DND-41 (cell line): ENCODE data around the gene VPS8.
A peak's percentile ranks its signal among the peaks of the same experiment; 100 is the strongest.

Experiments used
- ATAC-seq: fragments of 200-7000 bp; cut with Tn5 transposase; 3 replicates; pipeline ENCODE4 v1.9.1; 2021; ENCODE audit warnings: low read depth; ENCODE audit not compliant: insufficient read depth
- DNase-seq: peaks from one replicate; pipeline ENCODE4 v3.0.0-alpha.2; 2020
- H2AFZ ChIP-seq: 2 replicates; pipeline ENCODE4 v1.6.0; 2012; ENCODE audit warnings: low read depth, low read length
- H3K27ac ChIP-seq: 2 replicates; pipeline ENCODE4 v1.5.1; 2012; ENCODE audit warnings: low read length, inconsistent platforms
- H3K27me3 ChIP-seq: fragments of 200-600 bp; sonication (generic); 2 replicates; pipeline ENCODE4 v1.6.0; 2012; ENCODE audit warnings: low read length, mild to moderate bottlenecking, inconsistent platforms; ENCODE audit not compliant: insufficient read depth, poor library complexity
- H3K36me3 ChIP-seq: 2 replicates; pipeline ENCODE4 v1.5.1; 2012; ENCODE audit warnings: low read length, inconsistent platforms; ENCODE audit not compliant: insufficient read depth
- H3K4me1 ChIP-seq: 2 replicates; pipeline ENCODE4 v1.5.1; 2012; ENCODE audit warnings: mild to moderate bottlenecking, low read length; ENCODE audit not compliant: insufficient read depth
- H3K4me2 ChIP-seq: 2 replicates; pipeline ENCODE4 v1.6.0; 2012; ENCODE audit warnings: mild to moderate bottlenecking, moderate library complexity, low read length, inconsistent platforms; ENCODE audit not compliant: insufficient read depth
- H3K4me3 ChIP-seq, 2 experiments: fragments of 200-600 bp in 1 of 2; shearing (Covaris generic) in 1 of 2; 2 replicates each; pipeline ENCODE4 v1.5.1; 2012 to 2016; ENCODE audit warnings: inconsistent platforms in 2 of 2, low read length in 2 of 2, mild to moderate bottlenecking in 2 of 2, low read depth in 1 of 2, moderate library complexity in 1 of 2
- H3K79me2 ChIP-seq: 2 replicates; pipeline ENCODE4 v1.6.0; 2012; ENCODE audit warnings: low read length, inconsistent platforms; ENCODE audit not compliant: insufficient read depth
- H3K9ac ChIP-seq: 2 replicates; pipeline ENCODE4 v1.6.0; 2012; ENCODE audit warnings: low read depth, mild to moderate bottlenecking, inconsistent platforms, low read length, moderate library complexity
- H3K9me3 ChIP-seq: 2 replicates; pipeline ENCODE4 v1.5.1; 2012; ENCODE audit warnings: low read length, moderate library complexity, mild to moderate bottlenecking, inconsistent platforms; ENCODE audit not compliant: insufficient read depth, severe bottlenecking
- H4K20me1 ChIP-seq: 2 replicates; pipeline ENCODE4 v1.6.0; 2012; ENCODE audit warnings: low read length; ENCODE audit not compliant: insufficient read depth
- EZH2 ChIP-seq: IDR thresholded peaks from 3 replicates; pipeline ENCODE4 v1.6.1; 2012; ENCODE audit warnings: borderline replicate concordance, low read depth, mild to moderate bottlenecking, moderate library complexity, low read length, inconsistent platforms; ENCODE audit not compliant: severe bottlenecking
- TF ChIP-seq, protein P1 (sequence below): IDR thresholded peaks from 2 replicates; pipeline ENCODE4 v1.5.1; 2012; ENCODE audit warnings: borderline replicate concordance, low read length, moderate library complexity, mild to moderate bottlenecking; ENCODE audit not compliant: poor library complexity, severe bottlenecking; ENCODE audit errors: extremely low read depth

VPS8 gene

DNA sequence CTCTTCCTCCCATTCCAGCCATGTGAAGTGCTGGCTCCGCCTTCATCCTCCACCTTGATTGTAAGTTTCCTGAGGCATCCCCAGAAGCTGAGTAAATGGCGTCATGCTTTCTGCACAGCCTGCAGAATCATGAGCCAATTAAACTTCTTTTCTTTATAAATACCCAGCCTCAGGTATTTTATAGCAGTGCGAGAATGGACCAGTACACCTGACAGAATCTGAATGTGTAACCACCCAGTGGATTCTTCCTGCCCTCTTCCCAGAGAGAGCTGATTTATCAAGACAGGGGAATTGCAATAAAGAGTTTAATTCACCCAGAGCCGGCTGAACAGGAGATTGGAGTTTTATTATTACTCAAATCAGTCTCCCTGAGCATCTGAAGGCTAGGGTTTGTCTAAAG is 254.3 kb downstream of the VPS8 start:
- Histone ChIP-seq H3K4me2 (no peak overlapping the region), H3K79me2 (no peaks in the 10 kb centered on the region), H2AFZ (no peak overlapping the region), H3K4me1 (no peaks in the 10 kb centered on the region), H3K27me3 (no peaks in the 10 kb centered on the region), H3K27ac (no peak overlapping the region), H3K4me3 (no peak overlapping the region), H3K36me3 (no peaks in the 10 kb centered on the region), H3K9ac (no peak overlapping the region), H3K9me3 (no peaks in the 10 kb centered on the region), H4K20me1 (no peaks in the 10 kb centered on the region)
- TF ChIP-seq, protein P1, sequence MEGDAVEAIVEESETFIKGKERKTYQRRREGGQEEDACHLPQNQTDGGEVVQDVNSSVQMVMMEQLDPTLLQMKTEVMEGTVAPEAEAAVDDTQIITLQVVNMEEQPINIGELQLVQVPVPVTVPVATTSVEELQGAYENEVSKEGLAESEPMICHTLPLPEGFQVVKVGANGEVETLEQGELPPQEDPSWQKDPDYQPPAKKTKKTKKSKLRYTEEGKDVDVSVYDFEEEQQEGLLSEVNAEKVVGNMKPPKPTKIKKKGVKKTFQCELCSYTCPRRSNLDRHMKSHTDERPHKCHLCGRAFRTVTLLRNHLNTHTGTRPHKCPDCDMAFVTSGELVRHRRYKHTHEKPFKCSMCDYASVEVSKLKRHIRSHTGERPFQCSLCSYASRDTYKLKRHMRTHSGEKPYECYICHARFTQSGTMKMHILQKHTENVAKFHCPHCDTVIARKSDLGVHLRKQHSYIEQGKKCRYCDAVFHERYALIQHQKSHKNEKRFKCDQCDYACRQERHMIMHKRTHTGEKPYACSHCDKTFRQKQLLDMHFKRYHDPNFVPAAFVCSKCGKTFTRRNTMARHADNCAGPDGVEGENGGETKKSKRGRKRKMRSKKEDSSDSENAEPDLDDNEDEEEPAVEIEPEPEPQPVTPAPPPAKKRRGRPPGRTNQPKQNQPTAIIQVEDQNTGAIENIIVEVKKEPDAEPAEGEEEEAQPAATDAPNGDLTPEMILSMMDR: no peak
- no peak for TF ChIP-seq EZH2
- DNase-seq (no peak), ATAC-seq (no peak)

DNA sequence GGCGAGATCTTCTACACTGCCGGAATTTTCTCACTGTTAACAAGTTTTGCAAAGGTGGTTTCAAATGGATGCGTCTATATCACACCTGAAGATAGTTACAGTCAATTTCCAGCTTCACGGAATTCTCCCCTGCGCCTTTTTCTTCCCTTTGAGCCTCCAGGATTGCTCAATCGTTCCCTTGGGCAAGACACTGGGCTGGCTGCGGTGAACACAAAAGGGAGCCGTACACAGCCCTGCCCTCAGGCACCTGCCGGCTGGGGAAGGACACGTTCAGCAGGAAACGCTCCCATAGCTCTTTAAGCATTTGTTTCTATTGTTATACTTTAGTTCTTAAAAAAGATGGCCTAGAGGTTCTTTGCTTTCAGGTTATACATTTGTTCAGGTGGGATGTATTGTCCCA is 255.2 kb downstream of the VPS8 start:
- Histone ChIP-seq H3K79me2 (no peaks in the 10 kb centered on the region), H3K9ac (no peak overlapping the region), H3K4me2 (no peak overlapping the region), H3K4me1 (no peaks in the 10 kb centered on the region), H3K36me3 (no peaks in the 10 kb centered on the region), H3K4me3 (no peak overlapping the region), H3K9me3 (no peaks in the 10 kb centered on the region), H4K20me1 (no peaks in the 10 kb centered on the region), H3K27me3 (no peaks in the 10 kb centered on the region), H2AFZ (no peak overlapping the region), H3K27ac (no peak overlapping the region)
- TF ChIP-seq, protein P1: no peak
- TF ChIP-seq EZH2: no peak
- DNase-seq (no peak), ATAC-seq (no peak)

DNA sequence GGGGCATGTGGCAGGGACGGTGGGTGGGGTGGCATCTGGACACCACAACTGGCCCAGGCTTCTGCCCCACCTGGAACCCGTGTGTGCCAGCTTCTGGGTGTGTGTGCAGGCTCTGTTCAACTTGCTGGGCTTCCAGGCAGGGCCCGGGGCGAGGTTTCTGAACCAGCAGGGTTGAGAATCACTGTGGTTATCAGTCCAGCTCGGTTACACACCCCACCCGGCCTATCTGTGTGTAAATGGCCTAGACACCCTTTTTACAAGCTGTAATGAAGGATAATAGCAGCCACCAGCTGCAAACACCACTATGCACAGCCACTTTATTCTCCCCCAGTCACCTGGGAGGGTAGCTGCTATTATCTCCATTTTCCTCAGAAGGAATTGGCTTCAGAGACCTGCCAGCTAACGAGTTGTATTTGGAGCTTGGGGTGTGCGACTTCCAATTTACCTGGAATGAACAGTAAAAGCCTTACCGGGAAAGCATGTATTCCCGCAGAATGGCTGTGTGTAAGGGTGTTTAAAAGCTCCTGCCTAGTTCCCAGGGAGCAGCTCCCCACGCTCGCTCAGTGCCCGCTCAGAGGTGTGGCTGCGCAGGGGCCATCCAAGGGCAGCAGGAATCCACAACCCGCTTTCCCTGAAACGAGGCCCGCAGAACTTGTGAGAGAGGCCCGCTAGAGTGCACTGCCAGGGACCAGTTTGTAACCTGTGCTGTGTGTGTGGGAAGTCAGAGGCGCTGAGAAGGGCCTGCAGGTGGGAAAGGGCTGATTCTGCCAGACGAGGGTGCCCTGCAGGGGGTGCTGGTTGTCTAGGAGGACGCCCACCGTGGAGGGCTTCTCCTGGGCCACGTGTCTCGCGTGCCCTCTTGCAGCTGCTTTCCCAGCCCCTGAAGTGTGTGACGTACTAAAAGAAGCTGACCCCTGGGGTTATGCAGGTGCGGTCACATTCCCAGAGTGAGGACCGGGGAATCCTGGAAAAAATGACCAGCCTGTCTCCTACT is 257.4 kb downstream of the VPS8 start:
- DNase-seq (peak; percentile 19), ATAC-seq (peak; percentile 35; the same call in 1 of the 3 replicates)
- Histone ChIP-seq H4K20me1 (no peaks in the 10 kb centered on the region), H3K27me3 (no peaks in the 10 kb centered on the region), H3K4me3 (no peak overlapping the region), H3K9ac (no peak overlapping the region), H2AFZ (no peak overlapping the region), H3K9me3 (no peaks in the 10 kb centered on the region), H3K79me2 (no peaks in the 10 kb centered on the region), H3K4me1 (no peaks in the 10 kb centered on the region), H3K4me2 (no peak overlapping the region), H3K27ac (no peak overlapping the region), H3K36me3 (no peaks in the 10 kb centered on the region)
- TF ChIP-seq EZH2: no peak
- TF ChIP-seq, protein P1: peak; percentile 46
